K562 (cell line): Measurements from ENCODE around the gene SLC24A1. TPM values are rescaled to one million over a fixed set of nuclear protein-coding genes. Genes with fewer than 3 reads are reported as not detected.

Source experiments
- ATAC-seq: fragments of 200-7000 bp; cut with Tn5 transposase; 3 replicates; pipeline ENCODE4 v1.9.1; 2020; ENCODE audit warnings: moderate library complexity
- BruUV-seq: library from RNA; stranded (reverse); fragments of 400-500 nt; replicated peaks from 2 replicates; lab custom pipeline; 2021; lab: Mats Ljungman, UMichigan
- CTCF ChIA-PET: fragments of 300-600 bp; formaldehyde crosslinking; extraction: SDS; loops from one replicate; lab custom pipeline; 2021; ENCODE audit warnings: low intra/inter-chr PET ratio; lab: Yijun Ruan, JAX
- POLR2A ChIA-PET: fragments of 300-600, 350-650 bp; sonication (Branson Sonifier 250); formaldehyde crosslinking; extraction: SDS; loops from one replicate; lab custom pipeline; 2021; ENCODE audit warnings: antibody characterized with exemption, inconsistent platforms; lab: Yijun Ruan, JAX
- DNase-seq, 4 experiments: peaks; one replicate each; pipeline versions ENCODE4 v3.0.0 to v3.0.0-alpha.2; 2011 to 2018; ENCODE audit warnings: low spot score in 3 of 4, mixed read lengths in 3 of 4; ENCODE audit errors: extremely low read depth in 1 of 4
- FAIRE-seq: peaks from 2 replicates; lab custom pipeline; 2011; peaks lifted over from hg19 to GRCh38; lab: Jason Lieb, UNC
- H2AFZ ChIP-seq: 2 replicates; pipeline ENCODE4 v1.6.0; 2011; ENCODE audit warnings: low read depth, low read length, control low read depth, inconsistent platforms
- H3K27ac ChIP-seq: fragments of 200-600 bp; 3 replicates; pipeline ENCODE4 v1.8.0; 2011; ENCODE audit warnings: low read depth, mild to moderate bottlenecking, control low read depth, inconsistent platforms, low read length, moderate library complexity, mixed read lengths; ENCODE audit errors: extremely low read depth
- H3K27me3 ChIP-seq, 2 experiments: fragments of 300-600 bp in 1 of 2; 2 replicates in 1 of 2; 3 replicates in 1 of 2; pipeline versions ENCODE4 v1.6.0 to v1.8.0; 2011; ENCODE audit warnings: inconsistent platforms in 2 of 2, low read length in 2 of 2, mild to moderate bottlenecking in 1 of 2, mixed read lengths in 1 of 2, moderate library complexity in 1 of 2; ENCODE audit not compliant: control insufficient read depth in 2 of 2, insufficient read depth in 2 of 2
- H3K36me3 ChIP-seq: fragments of 300-600 bp; 3 replicates; pipeline ENCODE4 v1.8.0; 2011; ENCODE audit warnings: mild to moderate bottlenecking, low read length, inconsistent platforms; ENCODE audit not compliant: control insufficient read depth, insufficient read depth
- H3K4me1 ChIP-seq, 2 experiments: fragments of 200-600 bp in 1 of 2; replicated peaks in 1 of 2; 2 replicates in 1 of 2; 3 replicates in 1 of 2; pipeline versions ENCODE4 v1.5.1 to v1.8.0; 2011; ENCODE audit warnings: inconsistent platforms in 2 of 2, low read length in 2 of 2, mild to moderate bottlenecking in 1 of 2, mixed read lengths in 1 of 2, moderate library complexity in 1 of 2; ENCODE audit not compliant: control insufficient read depth in 2 of 2, insufficient read depth in 2 of 2
- H3K4me2 ChIP-seq: 2 replicates; pipeline ENCODE4 v1.6.1; 2011; ENCODE audit warnings: low read length, control low read depth, inconsistent platforms, mixed read lengths; ENCODE audit not compliant: insufficient read depth
- H3K4me3 ChIP-seq: fragments of 200-600 bp; sonication (generic), shearing (Covaris generic); 2 replicates; pipeline ENCODE4 v1.5.1; 2016; ENCODE audit warnings: control low read depth, inconsistent platforms
- H3K79me2 ChIP-seq: fragments of 200-600 bp; 3 replicates; pipeline ENCODE4 v1.8.0; 2011; ENCODE audit warnings: low read length, inconsistent platforms; ENCODE audit not compliant: control insufficient read depth, insufficient read depth
- H3K9ac ChIP-seq, 2 experiments: 2 replicates each; pipeline versions ENCODE4 v1.6.0 to v1.6.1; 2011; ENCODE audit warnings: low read depth in 2 of 2, low read length in 2 of 2, control low read depth in 1 of 2, inconsistent platforms in 1 of 2, mild to moderate bottlenecking in 1 of 2, mixed read lengths in 1 of 2; ENCODE audit not compliant: insufficient read depth in 1 of 2
- H3K9me1 ChIP-seq: one replicate; pipeline ENCODE4 v1.6.0; 2011; ENCODE audit warnings: inconsistent platforms, mild to moderate bottlenecking, low read length, moderate library complexity; ENCODE audit not compliant: control insufficient read depth, insufficient read depth
- H3K9me3 ChIP-seq: replicated peaks from 2 replicates; pipeline ENCODE4 v1.5.1; 2011; ENCODE audit warnings: low read depth, low read length, inconsistent platforms; ENCODE audit not compliant: control insufficient read depth, insufficient read depth
- H4K20me1 ChIP-seq: replicated peaks from 2 replicates; pipeline ENCODE4 v1.6.1; 2011; ENCODE audit warnings: low read length, inconsistent platforms, mixed read lengths; ENCODE audit not compliant: control insufficient read depth, insufficient read depth
- CBFA2T3 ChIP-seq: fragments of 450-650 bp; IDR thresholded peaks from 2 replicates; pipeline ENCODE4 v1.6.1; 2017
- ETS1 ChIP-seq: conservative IDR thresholded peaks from 2 replicates; pipeline ENCODE4 v1.6.1; 2011; ENCODE audit warnings: low read depth, mild to moderate bottlenecking, low read length; ENCODE audit not compliant: control insufficient read depth
- GTF2A2 ChIP-seq: IDR thresholded peaks from 2 replicates; pipeline ENCODE4 v1.6.1; 2016; ENCODE audit warnings: mild to moderate bottlenecking, missing genetic modification characterization, missing compliant biosample characterization
- MEIS2 ChIP-seq: fragments of 450-650 bp; IDR thresholded peaks from 2 replicates; pipeline ENCODE4 v1.6.1; 2014; ENCODE audit warnings: mild to moderate bottlenecking; ENCODE audit not compliant: partially characterized antibody
- NFYB ChIP-seq: IDR thresholded peaks from 2 replicates; pipeline ENCODE4 v1.6.1; 2011; ENCODE audit warnings: mild to moderate bottlenecking, moderate library complexity; ENCODE audit not compliant: insufficient read length; ENCODE audit errors: extremely low read depth
- NR2C2 ChIP-seq, 2 experiments: fragments of 200-800 bp in 1 of 2; sonication (Bioruptor generic) in 1 of 2; sonication (generic) in 1 of 2; formaldehyde crosslinking in 1 of 2; IDR thresholded peaks; 2 replicates each; pipeline versions ENCODE4 v1.6.1 to v1.8.0; 2016 to 2022; ENCODE audit warnings: mild to moderate bottlenecking in 1 of 2, missing compliant biosample characterization in 1 of 2, missing genetic modification characterization in 1 of 2, missing genetic modification reagents in 1 of 2
- NUFIP1 ChIP-seq: fragments of 450-650 bp; IDR thresholded peaks from 2 replicates; pipeline ENCODE4 v1.6.1; 2018; ENCODE audit not compliant: partially characterized antibody
- PTBP1 ChIP-seq: fragments of 200-400 bp; formaldehyde crosslinking; IDR thresholded peaks from 2 replicates; pipeline ENCODE4 v1.6.1; 2017; ENCODE audit warnings: low read depth, low read length
- SIX5 ChIP-seq, 2 experiments: IDR thresholded peaks; 2 replicates each; pipeline ENCODE4 v1.6.1; 2011; ENCODE audit warnings: low read length in 2 of 2, borderline replicate concordance in 1 of 2, low read depth in 1 of 2, mild to moderate bottlenecking in 1 of 2, moderate library complexity in 1 of 2; ENCODE audit not compliant: insufficient read depth in 1 of 2
- ZNF311 ChIP-seq: fragments of 250-450 bp; sonication (Bioruptor Pico); IDR thresholded peaks from 2 replicates; pipeline ENCODE4 v1.4.0; 2020; ENCODE audit warnings: mild to moderate bottlenecking, moderate library complexity
- ZNF695 ChIP-seq: fragments of 450-650 bp; formaldehyde crosslinking; IDR thresholded peaks from 2 replicates; pipeline ENCODE4 v1.4.0; 2020; ENCODE audit warnings: mild to moderate bottlenecking, moderate library complexity
- ZNF766 ChIP-seq: fragments of 200-800 bp; sonication (Bioruptor generic); conservative IDR thresholded peaks from 2 replicates; pipeline ENCODE4 v1.6.1; 2016; ENCODE audit warnings: missing genetic modification characterization, missing compliant biosample characterization
- ZNF778 ChIP-seq: fragments of 450-650 bp; formaldehyde crosslinking; IDR thresholded peaks from 2 replicates; pipeline ENCODE4 v1.4.0; 2020; ENCODE audit warnings: mild to moderate bottlenecking, moderate library complexity
- ZNF79 ChIP-seq: fragments of 250-450 bp; sonication (Bioruptor Pico); IDR thresholded peaks from 2 replicates; pipeline ENCODE4 v1.4.0; 2020; ENCODE audit warnings: low read depth, mild to moderate bottlenecking, moderate library complexity
- WGBS: fragments of 100-300 bp; shearing (Covaris generic); methylation state at CpG from one replicate; pipeline ENCODE4 v1.1.6; 2016; ENCODE audit warnings: low coverage, mixed read lengths; ENCODE audit not compliant: insufficient coverage; ENCODE audit errors: missing lambda C conversion rate; 5-methylcytosine and 5-hydroxymethylcytosine counted together
- in situ Hi-C: fragments of 300-500 bp; cut with MboI; formaldehyde crosslinking; loops from 4 replicates; pipeline ENCODE4 v1.15.0; 2018; ENCODE audit warnings: inconsistent platforms, mixed read lengths
- intact Hi-C: fragments of 100-400 bp; cut with micrococcal nuclease; formaldehyde crosslinking; loops from 2 replicates; pipeline ENCODE4 v1.14.2; 2022
- polyA plus RNA-seq, 8 experiments: library from polyadenylated mRNA; depleted of rRNA in 4 of 8; stranded (reverse) in 5 of 8; unstranded in 3 of 8; fragments of >200 nt; fragmentation: Nextera tagmentation in 2 of 8; fragmentation: Illumina TruSeq in 1 of 8; extraction: Ambion mirVana in 2 of 8; extraction: Trizol in 1 of 8; gene quantifications; 2 replicates each; pipeline versions ENCODE4 v1.2.1 to v1.2.3, GENCODE V29; 2011 to 2014; ENCODE audit warnings: inconsistent platforms in 1 of 8, missing spikeins in 1 of 8
- total RNA-seq, 7 experiments: library from RNA; depleted of rRNA in 6 of 7; stranded (reverse); fragments of >200 nt in 6 of 7; fragmentation: Illumina TruSeq in 2 of 7; extraction: Trizol in 2 of 7; gene quantifications; 2 replicates each; pipeline versions ENCODE4 v1.2.1 to v1.2.3, GENCODE V29; 2011 to 2021; ENCODE audit warnings: low replicate concordance in 1 of 7

The SLC24A1 gene
- total and polyA plus RNA-seq, 9 of the 15 experiments (the other 6 are each of a cell fraction or from before 2014, with no cell fraction given): 3.1 to 8.2 (median 5.5) TPM

- H3K79me2 ChIP-seq: no peaks in the 10 kb centered on the region
- H3K9ac ChIP-seq: no peak overlapping the region
- H3K4me1 ChIP-seq: no peaks in the 10 kb centered on the region
- in situ Hi-C loops: no loop called here
- H4K20me1 ChIP-seq: no peaks in the 10 kb centered on the region
- no TSS peak for BruUV-seq
- no peak for ATAC-seq
- POLR2A ChIA-PET: no interaction called here
- TF ChIP-seq NFYB: no peak
- no peak for TF ChIP-seq ZNF766 (CRISPR knock-in tag)
- TF ChIP-seq ETS1: no peak
- TF ChIP-seq NUFIP1: no peak
- TF ChIP-seq NR2C2 (CRISPR knock-in tag; IDR thresholded peaks at IDR 0.05): no peak
- TF ChIP-seq NR2C2 (tag; IDR thresholded peaks at IDR 0.05): no peak
- TF ChIP-seq MEIS2: no peak
- TF ChIP-seq SIX5 (IDR thresholded peaks at IDR 0.05; ENCODE audit: borderline replicate concordance in 1 of 2, insufficient read depth in 1 of 2, low read depth in 1 of 2, low read length in 2 of 2): no peak
- TF ChIP-seq PTBP1: no peak
- TF ChIP-seq CBFA2T3: no peak
- TF ChIP-seq GTF2A2 (tag): no peak
- TF ChIP-seq ZNF695 (CRISPR knock-in tag): no peak
- no peak for TF ChIP-seq ZNF778 (CRISPR knock-in tag)
- TF ChIP-seq ZNF79 (CRISPR knock-in tag): no peak
- no peak for TF ChIP-seq ZNF311 (CRISPR knock-in tag)
- TF ChIP-seq, all 486 proteins: peak for 0
- Histone ChIP-seq H3K4me3 (no peak overlapping the region), H3K36me3 (peaks cover 14% of the 10 kb centered on the region; the same call in 2 of the 3 replicates), H3K4me2 (no peak overlapping the region), H2AFZ (no peak overlapping the region), H3K27me3 (no peaks in the 10 kb centered on the region), H3K27ac (no peak overlapping the region), H3K9me3 (no peaks in the 10 kb centered on the region), H3K9me1 (no peaks in the 10 kb centered on the region)
- CTCF ChIA-PET: no interaction called here
- FAIRE-seq (no peak), DNase-seq (no peak)
- intact Hi-C loops: no loop called here
- 14% methylated on average over 1 of the region's 1 CpG for WGBS
These were observed 53.8 kb downstream of the SLC24A1 start for GRCh38 chr15:65675551-65675950.
